NB4 (cell line): ENCODE data around the gene THAP7.

Experiments used
- CTCF ChIP-seq: IDR thresholded peaks from one replicate; pipeline ENCODE4 v1.5.1; 2012; ENCODE audit warnings: low read depth, low read length
- MAX ChIP-seq: IDR thresholded peaks from 2 replicates; pipeline ENCODE4 v1.6.1; 2011; ENCODE audit warnings: low read depth, low read length
- MYC ChIP-seq: IDR thresholded peaks from 2 replicates; pipeline ENCODE4 v1.6.1; 2011; ENCODE audit warnings: low read depth, low read length
- POLR2A ChIP-seq: IDR thresholded peaks from 2 replicates; pipeline ENCODE4 v1.6.1; 2011; ENCODE audit warnings: mild to moderate bottlenecking; ENCODE audit not compliant: insufficient read length; ENCODE audit errors: extremely low read depth

- peak; percentile 53 for TF ChIP-seq CTCF
- TF ChIP-seq POLR2A, result no peak
- TF ChIP-seq MAX, result no peak
- TF ChIP-seq MYC, result no peak
Observed at GRCh38 chr22:21020802-21021429, 19.0 kb upstream of the THAP7 start.
